Effector memory CD4-positive, alpha-beta T cell (primary cell): ENCODE measurements around the gene AJAP1.

Experiments used
- DNase-seq, 3 donors: peaks; one replicate each; pipeline ENCODE4 v3.0.0-alpha.2; 2020
- H3K27ac ChIP-seq: 2 replicates; pipeline ENCODE4 v1.7.0; 2013; ENCODE audit warnings: mild to moderate bottlenecking, low read length, moderate library complexity; ENCODE audit not compliant: insufficient read depth, poor library complexity, severe bottlenecking
- H3K27me3 ChIP-seq: replicated peaks from 2 replicates; pipeline ENCODE4 v1.7.0; 2013; ENCODE audit warnings: mild to moderate bottlenecking, low read length; ENCODE audit not compliant: insufficient read depth, control insufficient read depth, poor library complexity, severe bottlenecking
- H3K36me3 ChIP-seq: 2 replicates; pipeline ENCODE4 v1.7.0; 2013; ENCODE audit warnings: mild to moderate bottlenecking, low read length, moderate library complexity; ENCODE audit not compliant: control insufficient read depth, insufficient read depth
- H3K4me1 ChIP-seq: 2 replicates; pipeline ENCODE4 v1.7.0; 2013; ENCODE audit warnings: low read length, mild to moderate bottlenecking; ENCODE audit not compliant: control insufficient read depth, insufficient read depth, poor library complexity, severe bottlenecking
- H3K4me3 ChIP-seq: 2 replicates; pipeline ENCODE4 v1.7.0; 2013; ENCODE audit warnings: low read length, low read depth, mild to moderate bottlenecking; ENCODE audit not compliant: insufficient read depth, poor library complexity, severe bottlenecking
- H3K9me3 ChIP-seq: 2 replicates; pipeline ENCODE4 v1.7.0; 2013; ENCODE audit warnings: mild to moderate bottlenecking, low read length, moderate library complexity; ENCODE audit not compliant: control insufficient read depth

The AJAP1 gene

GRCh38 chr1:4676253-4676652 is 21.8 kb downstream of the AJAP1 start:
- H3K27me3 ChIP-seq: no peaks in the 10 kb centered on the region
- H3K27ac ChIP-seq: no peak overlapping the region
- no peak for DNase-seq
- H3K9me3 ChIP-seq: no peaks in the 10 kb centered on the region
- H3K4me3 ChIP-seq: no peak overlapping the region
- H3K4me1 ChIP-seq: no peaks in the 10 kb centered on the region
- no peaks in the 10 kb centered on the region for H3K36me3 ChIP-seq

DNA sequence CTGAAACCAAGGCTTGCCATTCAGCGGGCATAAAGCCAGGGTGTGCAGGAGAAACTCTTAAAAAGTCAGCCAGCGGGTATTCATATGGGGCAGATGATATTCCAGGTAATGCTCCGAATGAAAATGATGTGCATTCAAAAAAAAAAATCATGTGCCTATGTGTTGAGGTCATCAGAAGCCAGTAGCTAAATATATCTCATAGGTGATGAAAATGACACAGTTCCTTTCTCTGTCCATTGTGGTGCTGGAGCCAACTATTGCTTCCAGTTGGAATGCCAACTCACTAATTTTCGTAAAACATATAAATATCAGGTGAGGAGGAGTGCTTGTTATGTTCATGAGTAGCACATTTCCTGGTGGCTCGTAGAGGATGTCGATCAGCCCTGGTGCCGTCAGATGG is 23.2 kb downstream of the AJAP1 start:
- H3K27me3 ChIP-seq: no peaks in the 10 kb centered on the region
- no peak overlapping the region for H3K4me3 ChIP-seq
- no peak overlapping the region for H3K27ac ChIP-seq
- DNase-seq: no peak
- H3K36me3 ChIP-seq: no peaks in the 10 kb centered on the region
- no peaks in the 10 kb centered on the region for H3K4me1 ChIP-seq
- no peaks in the 10 kb centered on the region for H3K9me3 ChIP-seq

GRCh38 chr1:4678066-4678717 is 23.8 kb downstream of the AJAP1 start:
- H3K4me3 ChIP-seq: no peak overlapping the region
- no peak for DNase-seq
- no peaks in the 10 kb centered on the region for H3K36me3 ChIP-seq
- no peak overlapping the region for H3K27ac ChIP-seq
- H3K9me3 ChIP-seq: no peaks in the 10 kb centered on the region
- H3K27me3 ChIP-seq: no peaks in the 10 kb centered on the region
- no peaks in the 10 kb centered on the region for H3K4me1 ChIP-seq

GRCh38 chr1:4681026-4681425 is 26.6 kb downstream of the AJAP1 start:
- H3K4me1 ChIP-seq: no peaks in the 10 kb centered on the region
- H3K9me3 ChIP-seq: no peaks in the 10 kb centered on the region
- no peak overlapping the region for H3K27ac ChIP-seq
- H3K36me3 ChIP-seq: no peaks in the 10 kb centered on the region
- no peak overlapping the region for H3K4me3 ChIP-seq
- H3K27me3 ChIP-seq: no peaks in the 10 kb centered on the region
- no peak for DNase-seq

DNA sequence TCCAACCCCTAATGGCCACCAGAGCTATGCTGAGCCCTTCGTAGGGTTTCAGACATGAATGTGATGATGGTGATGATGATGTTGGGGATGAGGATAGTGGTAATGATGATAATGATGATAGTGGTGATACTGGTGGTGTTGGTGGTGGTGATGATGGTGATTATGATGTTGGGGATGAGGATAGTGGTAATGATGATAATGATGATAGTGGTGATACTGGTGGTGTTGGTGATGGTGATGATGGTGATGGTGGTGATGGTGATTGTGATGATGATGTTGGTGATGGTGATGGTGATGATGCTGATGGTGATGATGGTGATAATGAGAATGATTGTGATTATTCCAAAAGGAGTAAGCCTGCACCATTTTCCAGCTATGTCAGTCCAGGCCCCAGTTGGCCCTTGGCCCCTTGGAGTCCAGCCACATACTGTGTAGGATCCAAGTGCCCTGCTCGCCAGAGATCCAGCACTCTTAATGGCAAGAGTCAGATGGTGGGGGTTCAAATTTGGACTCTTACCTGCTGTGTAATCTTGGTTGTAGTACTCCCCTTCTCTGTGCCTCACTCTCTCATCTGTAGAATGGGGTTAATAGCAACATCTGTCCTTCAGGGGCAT is 28.3 kb downstream of the AJAP1 start:
- DNase-seq: no peak
- Histone ChIP-seq H3K4me3 (no peak overlapping the region), H3K36me3 (no peaks in the 10 kb centered on the region), H3K27ac (no peak overlapping the region), H3K9me3 (no peaks in the 10 kb centered on the region), H3K27me3 (no peaks in the 10 kb centered on the region), H3K4me1 (no peaks in the 10 kb centered on the region)

DNA sequence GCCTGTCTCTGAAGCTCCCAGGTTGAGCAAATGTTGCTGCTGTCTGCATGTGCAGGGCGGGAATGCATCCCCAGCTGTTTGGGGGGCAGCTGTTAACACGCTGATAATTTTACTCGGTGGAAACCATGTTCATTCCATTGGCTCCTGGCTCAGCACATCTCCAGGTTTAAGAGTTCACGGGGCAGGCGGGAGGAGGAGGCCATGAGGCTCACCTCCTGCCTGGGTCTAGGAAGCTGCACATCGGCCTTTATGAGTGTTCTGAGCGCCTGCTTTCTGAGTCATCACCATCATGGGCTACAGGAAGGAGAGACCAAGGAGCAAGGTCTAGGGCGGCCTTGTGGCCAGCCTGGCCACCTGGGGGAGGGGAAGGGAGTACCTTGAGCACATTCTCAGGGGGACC is 29.7 kb downstream of the AJAP1 start:
- Histone ChIP-seq H3K36me3 (no peaks in the 10 kb centered on the region), H3K4me1 (no peaks in the 10 kb centered on the region), H3K4me3 (no peak overlapping the region), H3K27me3 (no peaks in the 10 kb centered on the region), H3K27ac (no peak overlapping the region), H3K9me3 (no peaks in the 10 kb centered on the region)
- DNase-seq: no peak

DNA sequence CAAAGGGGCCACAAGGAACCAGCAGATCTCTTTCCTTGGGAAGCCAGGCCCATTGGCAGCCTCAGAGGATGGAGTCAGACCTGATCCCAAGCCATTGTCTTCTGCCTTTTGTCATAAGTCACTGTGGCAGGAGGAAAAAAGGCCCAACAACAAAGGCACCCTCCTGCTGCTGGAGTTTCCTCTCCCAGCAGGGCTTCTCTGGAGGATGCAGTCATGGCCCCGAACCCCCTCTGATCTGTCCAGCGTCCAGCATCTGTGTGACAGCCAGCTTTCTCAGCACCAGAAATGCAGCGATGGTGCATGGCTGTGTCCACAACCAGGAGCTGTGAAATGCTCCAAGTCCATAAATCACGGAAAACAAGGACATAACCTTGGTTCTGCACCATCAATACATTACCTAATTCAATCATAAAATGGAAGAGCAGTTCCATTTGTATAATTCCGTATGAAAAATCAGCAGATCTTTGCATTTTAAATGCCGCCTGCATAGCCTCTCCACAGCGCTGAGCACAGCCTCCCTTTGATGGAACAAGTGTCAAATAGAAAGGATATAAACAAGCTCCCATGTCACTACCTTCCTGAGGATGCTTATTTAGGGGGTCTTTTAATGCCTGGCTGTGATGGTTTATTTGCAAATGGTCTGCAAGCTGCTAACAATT is 30.6 kb downstream of the AJAP1 start:
- Histone ChIP-seq H3K4me1 (no peaks in the 10 kb centered on the region), H3K36me3 (no peaks in the 10 kb centered on the region), H3K9me3 (no peaks in the 10 kb centered on the region), H3K27me3 (no peaks in the 10 kb centered on the region), H3K4me3 (no peak overlapping the region), H3K27ac (no peak overlapping the region)
- DNase-seq: no peak

GRCh38 chr1:4685523-4685865 is 31.1 kb downstream of the AJAP1 start:
- no peaks in the 10 kb centered on the region for H3K27me3 ChIP-seq
- H3K9me3 ChIP-seq: no peaks in the 10 kb centered on the region
- no peaks in the 10 kb centered on the region for H3K36me3 ChIP-seq
- no peak overlapping the region for H3K27ac ChIP-seq
- no peaks in the 10 kb centered on the region for H3K4me1 ChIP-seq
- no peak for DNase-seq
- H3K4me3 ChIP-seq: no peak overlapping the region

DNA sequence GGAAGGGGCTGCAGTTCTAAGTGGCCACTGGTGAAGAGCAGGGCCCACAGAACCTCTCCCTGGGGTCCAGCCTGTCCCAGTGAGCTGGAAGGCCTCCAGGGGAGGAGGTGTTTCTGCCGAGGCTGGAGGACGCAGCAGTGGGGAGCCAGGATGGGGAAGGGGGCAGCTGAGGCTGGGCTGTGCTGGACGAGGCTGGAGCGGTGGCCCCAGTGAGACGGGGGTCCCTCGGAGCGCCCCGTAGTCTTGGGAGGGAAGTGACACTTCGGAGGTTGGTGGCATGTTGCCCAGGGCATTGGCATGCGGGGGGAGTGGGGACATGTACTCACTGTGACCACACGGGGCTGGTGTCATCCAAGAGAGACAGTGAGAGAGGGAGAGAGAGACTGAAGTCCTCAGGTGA is 33.5 kb downstream of the AJAP1 start:
- Histone ChIP-seq H3K27ac (no peak overlapping the region), H3K27me3 (no peaks in the 10 kb centered on the region), H3K4me1 (no peaks in the 10 kb centered on the region), H3K9me3 (no peaks in the 10 kb centered on the region), H3K36me3 (no peaks in the 10 kb centered on the region), H3K4me3 (no peak overlapping the region)
- DNase-seq: no peak

DNA sequence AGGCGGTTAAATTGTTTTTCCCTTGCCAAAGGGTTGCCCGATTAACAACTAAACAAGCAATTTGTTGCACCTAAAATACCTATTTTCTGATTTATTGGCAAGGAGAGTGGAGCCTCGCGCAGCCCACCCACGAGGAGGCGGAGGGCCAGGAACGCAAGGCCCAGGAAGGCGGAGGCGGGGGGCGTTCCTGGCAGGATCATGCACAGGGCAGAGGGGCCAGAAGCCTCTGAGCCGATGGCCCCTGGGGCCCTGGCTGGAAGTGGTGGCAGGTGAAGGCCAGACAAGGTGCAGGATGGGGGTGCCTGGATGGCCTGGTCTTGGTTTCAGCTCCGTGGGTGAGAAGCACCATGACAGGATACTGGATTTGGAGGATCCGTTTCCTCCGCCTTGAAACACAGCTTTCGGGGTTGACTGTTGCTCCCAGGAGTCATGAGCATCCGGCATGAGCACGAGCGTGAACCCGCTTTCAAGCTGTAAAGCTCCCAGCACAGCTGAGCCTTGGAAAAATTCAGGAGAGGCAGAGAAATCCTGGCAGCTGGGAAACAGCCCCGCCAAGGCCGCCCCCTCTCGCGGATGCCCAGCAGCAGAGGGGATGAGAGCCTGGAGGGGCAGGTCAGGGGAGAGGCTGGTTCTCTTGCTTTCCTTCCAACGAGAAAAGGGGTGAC is 35.0 kb downstream of the AJAP1 start:
- H3K27ac ChIP-seq: no peak overlapping the region
- no peaks in the 10 kb centered on the region for H3K9me3 ChIP-seq
- H3K36me3 ChIP-seq: no peaks in the 10 kb centered on the region
- H3K27me3 ChIP-seq: no peaks in the 10 kb centered on the region
- H3K4me3 ChIP-seq: no peak overlapping the region
- DNase-seq: no peak
- H3K4me1 ChIP-seq: no peaks in the 10 kb centered on the region
